Activated T-helper 9 cell treated with anti-CD3 and anti-CD28 coated beads, Interleukin-2, amount 50 U/mL, for 16 hours (primary cell): ENCODE measurements around the gene EFNA2.
"Not testable (repeated sequence)": the region's sequence is repeated elsewhere in the genome, so short reads cannot be mapped to it uniquely, and the experiment has no call there.

Source experiments
- DNase-seq: peaks from one replicate; pipeline ENCODE4 v3.0.0-alpha.2; 2020; ENCODE audit warnings: low read depth

EFNA2 gene

DNA sequence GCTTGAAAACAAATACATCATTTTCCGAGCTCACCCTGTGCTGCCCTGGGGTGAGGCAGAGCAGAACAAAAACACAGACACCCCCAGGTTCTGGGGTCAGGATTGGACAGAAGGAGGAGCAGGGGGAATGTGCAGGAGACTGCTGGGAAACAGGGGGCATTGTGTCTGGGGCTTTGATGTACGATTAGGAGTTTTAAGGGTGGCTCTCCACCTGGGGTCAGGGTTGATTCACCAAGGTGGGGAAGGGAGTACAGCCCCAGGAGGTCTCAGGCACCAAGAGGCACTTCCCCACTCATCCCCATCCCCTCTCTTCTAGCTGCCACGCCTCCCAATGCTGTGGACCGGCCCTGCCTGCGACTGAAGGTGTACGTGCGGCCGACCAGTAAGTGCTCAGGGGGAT lies 12.6 kb downstream of the EFNA2 start:
- no peak for DNase-seq

DNA sequence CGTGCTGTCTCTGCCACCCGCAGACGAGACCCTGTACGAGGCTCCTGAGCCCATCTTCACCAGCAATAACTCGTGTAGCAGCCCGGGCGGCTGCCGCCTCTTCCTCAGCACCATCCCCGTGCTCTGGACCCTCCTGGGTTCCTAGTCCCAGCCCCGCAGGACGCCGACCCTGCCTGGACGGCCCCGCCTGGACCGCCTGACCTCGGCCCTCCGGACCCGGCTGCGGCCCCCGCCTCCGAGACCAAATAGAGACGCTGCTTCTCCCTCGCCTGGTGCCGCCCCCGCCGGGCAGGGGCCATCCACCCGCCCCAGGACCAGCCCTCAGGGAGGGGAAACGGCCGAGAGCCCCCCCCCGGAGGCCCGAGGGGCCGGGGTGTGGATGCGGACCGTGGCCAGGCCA lies 14.1 kb downstream of the EFNA2 start:
- DNase-seq: no peak

DNA sequence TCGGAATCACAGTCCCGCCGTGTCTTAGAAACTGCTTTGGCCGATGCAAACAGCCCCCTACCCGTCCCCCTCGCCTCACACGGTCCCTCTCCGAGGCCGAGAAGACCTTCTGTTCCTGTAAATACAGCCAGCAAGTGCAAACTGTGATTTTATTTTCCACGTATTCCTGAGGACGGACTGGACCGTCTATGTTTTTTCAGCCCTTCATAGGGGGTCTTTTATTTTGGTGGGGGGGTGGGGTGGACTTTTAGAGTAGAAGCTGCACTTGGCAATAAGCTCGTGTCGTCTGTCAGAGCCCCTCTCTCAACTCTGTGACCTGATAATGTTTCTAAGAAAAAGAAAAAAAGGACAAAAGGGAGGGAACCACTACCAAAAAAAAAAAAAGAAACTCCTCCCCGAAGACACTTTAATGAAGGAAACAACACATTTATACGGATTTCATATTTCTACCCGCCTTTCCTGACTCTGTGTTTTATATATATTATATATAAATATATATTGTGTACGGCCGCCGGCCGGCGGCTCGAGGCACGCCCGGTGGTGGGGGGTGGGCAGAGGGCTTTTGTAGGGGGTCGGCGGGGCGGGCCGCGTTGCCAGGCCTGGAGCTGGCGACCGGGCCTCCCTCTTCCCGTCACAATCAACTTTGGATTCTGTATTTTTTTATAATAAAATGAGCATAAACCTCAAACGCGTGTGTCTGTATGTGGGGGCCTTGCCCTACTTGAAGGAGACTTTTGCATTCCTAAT lies 15.2 kb downstream of the EFNA2 start:
- DNase-seq: no peak

- DNase-seq: no peak
Observed at GRCh38 chr19:1302533-1303239, 17.0 kb downstream of the EFNA2 start.

DNA sequence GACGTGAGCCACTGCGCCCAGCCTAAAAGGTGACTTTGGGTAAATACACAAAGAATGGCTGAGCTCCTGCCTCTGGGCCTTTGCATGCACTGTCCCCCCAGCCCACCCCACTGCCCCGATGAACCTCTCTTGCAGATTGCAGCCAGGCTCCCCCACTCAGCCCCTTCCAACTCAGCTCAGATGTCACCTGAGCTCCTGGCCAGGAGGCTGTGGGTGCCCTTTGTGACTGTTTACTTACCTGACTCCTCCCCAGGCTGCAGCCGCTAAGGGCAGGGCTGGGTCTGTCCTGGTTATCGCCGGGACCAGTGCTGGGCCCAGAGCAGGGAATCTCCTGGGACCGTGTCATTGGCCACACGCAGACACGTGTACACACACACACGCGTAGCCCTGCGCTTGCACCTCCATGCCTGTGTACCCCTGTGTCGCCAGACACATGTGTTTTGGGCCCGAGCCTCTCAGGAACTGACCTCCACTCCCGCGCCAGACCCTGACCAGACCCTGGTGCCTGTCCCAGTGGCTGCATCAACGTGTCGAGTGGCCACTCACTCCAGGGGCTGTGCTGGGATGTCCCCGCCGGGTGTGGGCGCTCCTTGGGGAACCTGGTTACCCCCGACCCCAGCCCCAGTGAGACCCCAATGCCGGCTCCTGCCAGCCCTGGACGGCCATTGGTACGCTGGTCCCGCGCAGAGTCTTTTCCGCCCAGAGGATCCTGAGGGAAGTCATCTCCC lies 18.7 kb downstream of the EFNA2 start:
- DNase-seq: no peak

DNA sequence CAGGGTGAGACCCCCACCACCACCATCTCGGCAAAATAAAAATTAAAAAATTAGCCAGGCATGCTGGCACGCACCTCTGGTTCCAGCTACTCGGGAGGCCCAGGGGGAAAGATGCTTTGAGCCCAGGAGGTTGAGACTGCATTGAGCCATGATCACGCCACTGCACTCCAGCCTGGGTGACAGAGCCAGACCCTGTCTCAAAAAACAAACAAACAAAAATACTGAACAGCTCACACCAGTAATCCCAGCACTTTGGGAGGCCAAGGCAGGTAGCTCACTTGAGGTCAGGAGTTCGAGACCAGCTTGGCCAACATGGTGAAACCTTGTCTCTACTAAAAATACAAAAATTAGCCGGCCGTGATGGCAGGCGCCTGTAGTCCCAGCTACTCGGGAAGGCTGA lies 19.7 kb downstream of the EFNA2 start:
- DNase-seq: not testable (repeated sequence)

- no peak for DNase-seq
Observed at GRCh38 chr19:1307320-1307719, 21.6 kb downstream of the EFNA2 start.

DNA sequence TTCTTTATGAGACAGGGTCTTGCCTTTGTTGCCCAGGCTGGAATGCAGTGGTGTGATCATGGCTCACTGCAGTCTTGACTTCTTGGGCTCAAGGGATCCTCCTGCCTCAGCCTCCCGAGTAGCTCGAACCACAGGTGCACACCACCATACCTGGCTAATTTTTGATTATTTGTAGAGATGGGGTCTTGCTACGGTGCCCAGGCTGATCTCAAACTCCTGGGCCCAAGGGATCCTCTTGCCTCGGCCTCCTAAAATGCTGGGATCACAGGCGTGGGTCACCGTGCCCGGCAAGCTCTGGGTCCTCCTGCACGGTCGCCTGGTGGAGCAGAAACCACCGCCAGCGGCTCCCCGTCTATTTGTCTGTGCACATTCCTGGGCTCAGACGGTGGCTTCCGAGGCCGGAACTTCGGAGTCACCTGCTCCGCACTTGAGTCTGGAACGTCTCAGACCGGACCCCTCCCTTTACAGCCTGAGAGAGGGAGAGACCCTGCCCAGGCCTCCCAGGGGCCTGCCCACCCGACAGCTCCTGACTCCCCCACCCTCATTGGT lies 22.2 kb downstream of the EFNA2 start:
- DNase-seq: no peak

DNA sequence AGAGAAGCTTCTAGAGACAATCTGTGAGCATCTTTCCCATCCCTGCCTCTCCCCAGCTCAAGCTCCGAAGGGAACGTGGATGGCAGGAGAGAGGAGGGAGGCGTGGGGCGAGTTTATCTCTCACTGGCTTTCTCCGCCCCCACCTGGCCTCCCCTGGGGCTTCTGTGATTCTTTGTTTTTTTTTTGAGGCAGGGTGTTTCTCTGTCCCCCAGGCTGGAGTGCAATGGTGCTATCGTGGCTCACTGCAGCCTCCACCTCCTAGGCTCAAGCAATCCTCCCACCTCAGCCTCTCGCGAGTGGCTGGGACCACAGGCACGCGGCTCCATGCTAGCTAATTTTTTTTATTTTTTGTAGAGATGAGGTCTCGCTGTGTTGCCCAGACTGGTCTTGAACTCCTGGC lies 23.0 kb downstream of the EFNA2 start:
- DNase-seq: no peak

- DNase-seq: no peak
Observed at GRCh38 chr19:1309977-1310852, 24.5 kb downstream of the EFNA2 start.

DNA sequence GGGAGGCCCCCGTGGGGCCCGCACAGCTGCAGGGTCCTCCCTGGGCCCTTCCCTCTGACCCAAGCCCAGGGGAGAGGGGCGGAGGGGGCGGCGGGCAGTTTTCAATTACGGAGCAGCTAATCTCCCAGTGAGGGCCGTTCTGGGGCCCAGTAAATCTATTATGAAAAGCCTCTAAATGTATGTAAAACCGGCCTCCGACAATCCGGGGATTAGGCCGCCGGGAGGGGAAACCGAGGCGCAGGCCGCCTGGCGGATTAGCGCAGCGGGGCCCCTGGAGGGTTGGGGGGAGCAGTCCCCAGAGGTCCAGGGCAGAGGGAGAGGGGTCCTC lies 25.1 kb downstream of the EFNA2 start:
- DNase-seq: no peak

DNA sequence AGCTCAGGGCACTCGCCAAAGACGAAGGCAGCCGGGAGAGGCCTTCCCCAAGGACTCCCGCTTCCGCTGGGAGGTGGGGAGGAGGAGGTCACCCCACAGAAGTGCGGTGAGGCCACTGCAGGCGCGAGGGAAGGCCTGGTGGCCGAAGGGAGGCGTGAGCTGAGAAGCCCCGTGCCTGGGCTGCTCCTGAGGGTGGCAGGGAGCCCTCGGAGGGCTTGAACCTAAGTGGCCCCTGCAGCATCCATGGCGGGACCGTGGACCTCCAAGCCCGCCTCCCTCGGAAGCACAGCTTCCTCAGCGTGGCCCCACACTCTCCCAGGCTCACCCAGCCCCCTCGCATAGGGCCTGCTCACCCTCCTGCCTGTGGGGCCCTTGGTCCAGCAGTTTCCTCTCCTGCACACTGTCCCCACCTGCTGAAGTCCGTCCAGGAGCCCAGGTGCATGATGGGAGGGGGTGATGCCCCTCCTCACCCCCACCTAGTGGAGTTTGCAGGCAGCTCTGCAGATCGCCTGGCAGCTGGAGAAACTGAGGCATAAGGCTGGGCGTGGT lies 25.9 kb downstream of the EFNA2 start:
- no peak for DNase-seq

DNA sequence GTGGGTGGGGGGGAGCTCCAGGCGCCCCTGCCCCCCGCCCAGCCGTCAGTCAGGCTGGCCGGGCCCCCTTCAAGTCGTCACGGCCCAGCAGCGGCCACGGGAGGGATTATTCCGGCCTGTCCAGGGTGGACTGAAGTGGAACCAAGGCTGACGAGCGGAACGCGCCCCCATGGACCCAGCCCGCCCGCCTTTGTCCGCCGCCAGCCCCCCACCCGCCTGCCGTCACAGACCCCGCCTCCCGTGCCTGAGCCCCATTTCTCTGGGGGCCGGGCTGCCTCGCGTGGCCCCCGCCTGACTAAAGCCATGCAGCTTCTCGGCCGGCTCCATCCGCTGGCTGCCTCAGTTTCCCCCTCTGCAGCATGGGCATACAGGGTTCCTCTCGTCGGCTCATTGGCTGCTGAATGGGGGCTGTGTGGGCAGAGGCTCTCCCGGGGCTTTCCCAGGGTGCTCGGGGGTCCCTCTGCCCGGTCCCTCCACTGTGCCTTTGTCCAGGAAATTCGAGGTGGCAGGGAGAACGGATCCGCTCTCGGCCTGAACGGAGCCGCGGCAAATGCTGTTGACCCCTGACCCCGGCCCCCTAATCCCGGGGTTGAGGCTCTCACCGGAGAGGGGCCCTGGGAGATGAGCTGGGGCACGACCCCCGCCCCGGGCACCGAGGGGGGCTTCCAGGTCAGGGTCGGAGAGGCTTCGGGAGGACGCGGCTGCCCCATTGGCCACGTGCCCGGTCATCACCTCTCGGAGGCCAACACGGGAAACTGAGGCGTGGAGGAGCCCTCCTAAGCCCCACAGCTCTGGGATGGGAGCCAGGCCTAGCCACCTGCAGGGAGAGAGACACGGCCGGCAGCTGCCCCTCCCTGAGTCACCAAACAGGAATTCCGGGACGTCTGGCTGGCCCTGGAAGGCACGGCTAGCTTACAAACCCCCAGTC lies 27.4 kb downstream of the EFNA2 start:
- no peak for DNase-seq

- no peak for DNase-seq
Observed at GRCh38 chr19:1313695-1314613, 28.3 kb downstream of the EFNA2 start.

DNA sequence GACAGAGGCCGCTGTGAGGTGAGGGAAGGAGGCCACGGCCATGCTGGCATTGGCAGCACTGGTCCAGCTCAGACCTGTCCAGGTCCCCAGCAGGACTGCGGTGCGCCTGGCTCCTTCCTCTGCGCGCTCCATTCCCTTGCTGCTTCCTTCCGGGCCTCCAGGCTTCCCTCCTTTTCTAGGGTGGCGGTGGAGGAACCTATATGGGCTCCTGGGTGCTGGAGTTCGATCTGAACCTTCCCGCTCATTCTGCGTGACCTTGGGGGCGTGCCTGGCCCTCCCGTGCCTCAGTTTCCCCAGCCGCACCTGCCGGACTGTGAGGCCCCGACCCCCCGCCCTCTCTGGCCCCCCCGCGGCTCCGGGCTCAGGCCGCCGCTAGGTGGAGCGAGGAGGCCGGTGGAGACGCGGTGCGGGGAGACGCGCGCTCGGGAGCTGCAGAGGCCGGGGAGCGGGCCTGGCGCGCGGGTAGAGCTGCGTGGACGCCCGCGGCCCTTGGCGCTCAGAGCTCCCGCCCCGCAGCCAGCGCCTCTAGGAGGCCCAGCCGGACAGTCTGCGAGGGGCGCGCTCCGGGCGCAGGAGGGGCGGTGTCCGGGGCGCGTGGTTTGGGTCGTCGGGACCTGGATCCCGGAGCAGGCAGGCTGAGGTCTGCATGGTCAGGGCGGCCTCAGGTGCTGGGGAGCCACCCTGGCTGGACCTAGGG lies 29.9 kb downstream of the EFNA2 start:
- no peak for DNase-seq

DNA sequence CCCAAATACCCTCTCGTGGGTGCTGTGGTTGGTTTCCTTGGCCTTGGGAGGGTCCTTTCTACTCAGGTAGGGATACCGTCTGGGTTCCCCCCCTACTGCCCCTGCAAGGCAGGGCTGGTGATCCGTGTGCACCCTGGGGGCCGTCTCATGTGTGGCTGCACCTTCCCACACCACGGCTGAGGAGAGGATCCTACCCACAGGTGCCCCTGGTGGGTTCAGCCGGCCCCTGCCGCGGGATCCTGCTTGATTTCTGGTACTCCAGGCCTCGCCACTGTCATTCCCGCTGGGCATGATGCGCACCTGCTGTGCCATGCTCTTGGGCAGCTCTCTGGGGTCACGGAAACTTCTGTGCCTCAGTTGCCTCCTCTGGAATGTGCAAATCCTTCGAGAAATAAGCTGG lies 30.8 kb downstream of the EFNA2 start:
- DNase-seq: no peak

- DNase-seq: no peak
Observed at GRCh38 chr19:1317274-1318003, 31.8 kb downstream of the EFNA2 start.
